ENCODE data around the gene TYK2. TPM values are rescaled to one million over a fixed set of nuclear protein-coding genes. Genes with fewer than 3 reads are reported as not detected.

Gene TYK2
- total RNA-seq, 1 donor from 2014 or later, result 36.1 TPM

GRCh38 chr19:10327793-10328192 is 52.6 kb downstream of the TYK2 start:
- H3K27me3 ChIP-seq (ENCODE audit: control insufficient read depth, insufficient read depth, low read length), result no peaks in the 10 kb centered on the region
- H3K36me3 ChIP-seq (ENCODE audit: control insufficient read depth, insufficient read depth, low read length), result peaks cover 26% of the 10 kb centered on the region
- no peak for FAIRE-seq
- TF ChIP-seq, protein P1, sequence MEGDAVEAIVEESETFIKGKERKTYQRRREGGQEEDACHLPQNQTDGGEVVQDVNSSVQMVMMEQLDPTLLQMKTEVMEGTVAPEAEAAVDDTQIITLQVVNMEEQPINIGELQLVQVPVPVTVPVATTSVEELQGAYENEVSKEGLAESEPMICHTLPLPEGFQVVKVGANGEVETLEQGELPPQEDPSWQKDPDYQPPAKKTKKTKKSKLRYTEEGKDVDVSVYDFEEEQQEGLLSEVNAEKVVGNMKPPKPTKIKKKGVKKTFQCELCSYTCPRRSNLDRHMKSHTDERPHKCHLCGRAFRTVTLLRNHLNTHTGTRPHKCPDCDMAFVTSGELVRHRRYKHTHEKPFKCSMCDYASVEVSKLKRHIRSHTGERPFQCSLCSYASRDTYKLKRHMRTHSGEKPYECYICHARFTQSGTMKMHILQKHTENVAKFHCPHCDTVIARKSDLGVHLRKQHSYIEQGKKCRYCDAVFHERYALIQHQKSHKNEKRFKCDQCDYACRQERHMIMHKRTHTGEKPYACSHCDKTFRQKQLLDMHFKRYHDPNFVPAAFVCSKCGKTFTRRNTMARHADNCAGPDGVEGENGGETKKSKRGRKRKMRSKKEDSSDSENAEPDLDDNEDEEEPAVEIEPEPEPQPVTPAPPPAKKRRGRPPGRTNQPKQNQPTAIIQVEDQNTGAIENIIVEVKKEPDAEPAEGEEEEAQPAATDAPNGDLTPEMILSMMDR (IDR thresholded peaks at IDR 0.05; ENCODE audit: insufficient read depth, low read length, severe bottlenecking), result no peak
- DNase-seq (ENCODE audit: low read depth), result no peak
- H3K4me3 ChIP-seq (ENCODE audit: low read depth, low read length), result no peak overlapping the region

GRCh38 chr19:10325732-10326131 is 54.6 kb downstream of the TYK2 start:
- FAIRE-seq, result no peak
- DNase-seq (ENCODE audit: low read depth), result no peak
- no peaks in the 10 kb centered on the region for H3K27me3 ChIP-seq (ENCODE audit: control insufficient read depth, insufficient read depth, low read length)
- peaks cover 36% of the 10 kb centered on the region for H3K36me3 ChIP-seq (ENCODE audit: control insufficient read depth, insufficient read depth, low read length)
- TF ChIP-seq, protein P1 (IDR thresholded peaks at IDR 0.05; ENCODE audit: insufficient read depth, low read length, severe bottlenecking), result no peak
- no peak overlapping the region for H3K4me3 ChIP-seq (ENCODE audit: low read depth, low read length)

- no peak for DNase-seq (ENCODE audit: low read depth)
- TF ChIP-seq, protein P1 (IDR thresholded peaks at IDR 0.05; ENCODE audit: insufficient read depth, low read length, severe bottlenecking), result no peak
- Histone ChIP-seq H3K27me3 (ENCODE audit: control insufficient read depth, insufficient read depth, low read length) (no peaks in the 10 kb centered on the region), H3K36me3 (ENCODE audit: control insufficient read depth, insufficient read depth, low read length) (peaks cover 37% of the 10 kb centered on the region), H3K4me3 (ENCODE audit: low read depth, low read length) (no peak overlapping the region)
- FAIRE-seq, result peak; percentile 92
These were observed 58.2 kb downstream of the TYK2 start for GRCh38 chr19:10321874-10322835.

DNA sequence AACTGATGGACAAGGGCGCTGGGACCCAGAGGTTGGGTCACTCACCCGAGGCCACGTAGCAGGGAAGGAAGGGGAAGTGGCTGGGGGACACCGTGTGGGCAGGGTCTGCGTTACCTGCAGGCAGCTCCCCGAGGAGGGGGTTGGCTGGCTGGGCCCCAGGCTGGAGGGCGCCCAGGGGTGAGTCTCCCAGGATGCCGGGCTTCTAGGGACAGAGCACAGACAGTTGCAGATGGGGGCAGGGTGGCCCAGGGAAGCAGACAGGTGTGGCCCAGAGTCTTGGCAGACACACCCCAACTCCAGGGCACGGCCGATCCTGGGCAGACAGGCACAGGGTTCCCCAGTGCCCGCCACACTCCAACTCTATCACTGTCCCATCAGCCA is 59.0 kb downstream of the TYK2 start:
- no peak overlapping the region for H3K4me3 ChIP-seq (ENCODE audit: low read depth, low read length)
- DNase-seq (ENCODE audit: low read depth) (no peak), FAIRE-seq (no peak)
- TF ChIP-seq, protein P1 (IDR thresholded peaks at IDR 0.05; ENCODE audit: insufficient read depth, low read length, severe bottlenecking), result no peak
- peaks cover 37% of the 10 kb centered on the region for H3K36me3 ChIP-seq (ENCODE audit: control insufficient read depth, insufficient read depth, low read length)
- no peaks in the 10 kb centered on the region for H3K27me3 ChIP-seq (ENCODE audit: control insufficient read depth, insufficient read depth, low read length)

GRCh38 chr19:10320602-10321416 is 59.6 kb downstream of the TYK2 start:
- no peak for DNase-seq (ENCODE audit: low read depth)
- Histone ChIP-seq H3K27me3 (ENCODE audit: control insufficient read depth, insufficient read depth, low read length) (no peaks in the 10 kb centered on the region), H3K36me3 (ENCODE audit: control insufficient read depth, insufficient read depth, low read length) (peaks cover 35% of the 10 kb centered on the region), H3K4me3 (ENCODE audit: low read depth, low read length) (no peak overlapping the region)
- no peak for FAIRE-seq
- TF ChIP-seq, protein P1 (IDR thresholded peaks at IDR 0.05; ENCODE audit: insufficient read depth, low read length, severe bottlenecking), result no peak

Data from bronchial epithelial cell (primary cell).